Measurements from ENCODE around the gene HPSE2.
"Not testable (repeated sequence)": the region's sequence is repeated elsewhere in the genome, so short reads cannot be mapped to it uniquely, and the experiment has no call there.

Gene HPSE2

GRCh38 chr10:99235658-99236626, at the start of gene HPSE2:
Gene HPSE2, minus strand, starts transcription at chr10:99235852.
- no peak for DNase-seq (ENCODE audit: low read depth in 2 of 2)

GRCh38 chr10:99280472-99280871, 44.8 kb upstream of the HPSE2 start:
- no peak for DNase-seq (ENCODE audit: low read depth in 2 of 2)

- DNase-seq (ENCODE audit: low read depth in 2 of 2), result no peak
Observed at GRCh38 chr10:99279626-99280111, 44.0 kb upstream of the HPSE2 start.

GRCh38 chr10:99276848-99277486, 41.3 kb upstream of the HPSE2 start:
- no peak for DNase-seq (ENCODE audit: low read depth in 2 of 2)

- DNase-seq (ENCODE audit: low read depth in 2 of 2), result no peak
Observed at GRCh38 chr10:99266383-99266782, 30.7 kb upstream of the HPSE2 start.

GRCh38 chr10:99248824-99249223, 13.2 kb upstream of the HPSE2 start:
- DNase-seq (ENCODE audit: low read depth in 2 of 2), result no peak

GRCh38 chr10:99247893-99248292, 12.2 kb upstream of the HPSE2 start:
- DNase-seq (ENCODE audit: low read depth in 2 of 2), result not testable (repeated sequence)

- DNase-seq (ENCODE audit: low read depth in 2 of 2), result no peak
Observed at GRCh38 chr10:99236627-99237309, 1.1 kb upstream of the HPSE2 start.

GRCh38 chr10:99234791-99235657, 628 bp downstream of the HPSE2 start:
- no peak for DNase-seq (ENCODE audit: low read depth in 2 of 2)

GRCh38 chr10:99234041-99234790, 1.4 kb downstream of the HPSE2 start:
- peak; percentile 30 to 31 for DNase-seq (ENCODE audit: low read depth in 2 of 2)

GRCh38 chr10:99233689-99234037, 2.0 kb downstream of the HPSE2 start:
- DNase-seq (ENCODE audit: low read depth in 2 of 2), result no peak

- no peak for DNase-seq (ENCODE audit: low read depth in 2 of 2)
Observed at GRCh38 chr10:99233000-99233688, 2.5 kb downstream of the HPSE2 start.

GRCh38 chr10:99232360-99232999, 3.2 kb downstream of the HPSE2 start:
- DNase-seq (ENCODE audit: low read depth in 2 of 2), result no peak

GRCh38 chr10:99224766-99225165, 10.9 kb downstream of the HPSE2 start:
- DNase-seq (ENCODE audit: low read depth in 2 of 2), result no peak

GRCh38 chr10:99207340-99207739, 28.3 kb downstream of the HPSE2 start:
- no peak for DNase-seq (ENCODE audit: low read depth in 2 of 2)

- no peak for DNase-seq (ENCODE audit: low read depth in 2 of 2)
Observed at GRCh38 chr10:99203310-99203709, 32.3 kb downstream of the HPSE2 start.

GRCh38 chr10:99172950-99173349, 62.7 kb downstream of the HPSE2 start:
- no peak for DNase-seq (ENCODE audit: low read depth in 2 of 2)

- DNase-seq (ENCODE audit: low read depth in 2 of 2), result no peak
Observed at GRCh38 chr10:99172128-99172738, 63.4 kb downstream of the HPSE2 start.

- DNase-seq (ENCODE audit: low read depth in 2 of 2), result no peak
Observed at GRCh38 chr10:99170116-99170675, 65.5 kb downstream of the HPSE2 start.

All from stimulated activated CD4-positive, alpha-beta T cell treated with anti-CD3 and anti-CD28 coated beads, Interleukin-4, amount 100 ng/mL, for 48 hours (primary cell).